Panc1 (cell line): ENCODE data around the gene PANX2. TPM values are rescaled to one million over a fixed set of nuclear protein-coding genes. Genes with fewer than 3 reads are reported as not detected.

Source experiments
- ATAC-seq: fragments of 200-7000 bp; cut with Tn5 transposase; 2 replicates; pipeline ENCODE4 v1.9.1; 2020; ENCODE audit warnings: mild to moderate bottlenecking, moderate library complexity
- BruUV-seq: library from RNA; stranded (reverse); fragments of 400-500 nt; replicated peaks from 2 replicates; lab custom pipeline; 2021; lab: Mats Ljungman, UMichigan
- CTCF ChIA-PET: fragments of 300-600 bp; sonication (Branson Sonifier 250); formaldehyde crosslinking; loops from one replicate; lab custom pipeline; 2022; ENCODE audit warnings: antibody characterized with exemption; lab: Charles Lee
- POLR2A ChIA-PET: fragments of 300-600 bp; sonication (Branson Sonifier 250); formaldehyde crosslinking; loops from one replicate; lab custom pipeline; 2022; ENCODE audit warnings: antibody characterized with exemption; lab: Charles Lee
- DNase-seq: peaks from one replicate; pipeline ENCODE4 v3.0.0-alpha.2; 2010; ENCODE audit warnings: low read depth, low spot score
- H3K27ac ChIP-seq: 2 replicates; pipeline ENCODE4 v1.5.1; 2011; ENCODE audit warnings: mild to moderate bottlenecking, low read length, inconsistent platforms
- H3K27me3 ChIP-seq: fragments of 200-500 bp; sonication (Bioruptor generic); 2 replicates; pipeline ENCODE4 v1.6.0; 2014; ENCODE audit warnings: low read length, inconsistent platforms; ENCODE audit not compliant: control insufficient read depth, insufficient read depth
- H3K36me3 ChIP-seq: fragments of 200-500 bp; sonication (Bioruptor generic); 2 replicates; pipeline ENCODE4 v1.5.1; 2014; ENCODE audit warnings: inconsistent platforms, mild to moderate bottlenecking, low read length, moderate library complexity; ENCODE audit not compliant: control insufficient read depth, insufficient read depth
- H3K4me1 ChIP-seq: 2 replicates; pipeline ENCODE4 v1.5.1; 2011; ENCODE audit warnings: inconsistent platforms, mild to moderate bottlenecking, low read length, moderate library complexity; ENCODE audit not compliant: control insufficient read depth, insufficient read depth
- H3K4me3 ChIP-seq, 2 experiments: 2 replicates each; pipeline ENCODE4 v1.5.1; 2011 to 2012; ENCODE audit warnings: low read depth in 2 of 2, low read length in 2 of 2, mild to moderate bottlenecking in 2 of 2, inconsistent platforms in 1 of 2, moderate library complexity in 1 of 2
- H3K9me3 ChIP-seq: fragments of 200-500 bp; sonication (Bioruptor generic); 2 replicates; pipeline ENCODE4 v1.5.1; 2014; ENCODE audit warnings: low read depth, mild to moderate bottlenecking, inconsistent platforms, low read length, moderate library complexity; ENCODE audit not compliant: control insufficient read depth, insufficient read depth
- CTCF ChIP-seq: fragments of 450-650 bp; IDR thresholded peaks from 2 replicates; pipeline ENCODE4 v1.5.1; 2017; ENCODE audit warnings: mild to moderate bottlenecking
- POLR2AphosphoS5 ChIP-seq: IDR thresholded peaks from 2 replicates; pipeline ENCODE4 v1.6.1; 2012; ENCODE audit warnings: mild to moderate bottlenecking, low read depth, low read length, moderate library complexity
- REST ChIP-seq, 2 experiments: IDR thresholded peaks; 2 replicates each; pipeline ENCODE4 v1.6.1; 2011 to 2012; ENCODE audit warnings: low read depth in 2 of 2, control low read depth in 1 of 2, low read length in 1 of 2, mild to moderate bottlenecking in 1 of 2, moderate library complexity in 1 of 2; ENCODE audit not compliant: insufficient read depth in 1 of 2
- SIN3A ChIP-seq: IDR thresholded peaks from 2 replicates; pipeline ENCODE4 v1.6.1; 2012; ENCODE audit warnings: low read depth, mild to moderate bottlenecking, low read length, moderate library complexity, borderline replicate concordance; ENCODE audit not compliant: insufficient read depth
- TCF7L2 ChIP-seq: IDR thresholded peaks from 2 replicates; pipeline ENCODE4 v1.6.1; 2011; ENCODE audit warnings: mild to moderate bottlenecking, low read depth, low read length, inconsistent platforms
- in situ Hi-C: cut with HindIII; loops from 2 replicates; pipeline ENCODE4 v1.10.0; 2016; ENCODE audit warnings: low sequenced_read_pairs, low pct_unique_long_range_greater_than_20kb
- intact Hi-C: fragments of 100-400 bp; cut with micrococcal nuclease; formaldehyde crosslinking; loops from one replicate; pipeline ENCODE4 v1.10.0; 2022; ENCODE audit not compliant: unreplicated experiment
- total RNA-seq: library from RNA; stranded (reverse); gene quantifications from one replicate; pipeline ENCODE4 v1.2.1, GENCODE V29; 2021; ENCODE audit not compliant: unreplicated experiment

The PANX2 gene
- total RNA-seq, 1 experiment from 2014 or later: 0.77 TPM

DNA sequence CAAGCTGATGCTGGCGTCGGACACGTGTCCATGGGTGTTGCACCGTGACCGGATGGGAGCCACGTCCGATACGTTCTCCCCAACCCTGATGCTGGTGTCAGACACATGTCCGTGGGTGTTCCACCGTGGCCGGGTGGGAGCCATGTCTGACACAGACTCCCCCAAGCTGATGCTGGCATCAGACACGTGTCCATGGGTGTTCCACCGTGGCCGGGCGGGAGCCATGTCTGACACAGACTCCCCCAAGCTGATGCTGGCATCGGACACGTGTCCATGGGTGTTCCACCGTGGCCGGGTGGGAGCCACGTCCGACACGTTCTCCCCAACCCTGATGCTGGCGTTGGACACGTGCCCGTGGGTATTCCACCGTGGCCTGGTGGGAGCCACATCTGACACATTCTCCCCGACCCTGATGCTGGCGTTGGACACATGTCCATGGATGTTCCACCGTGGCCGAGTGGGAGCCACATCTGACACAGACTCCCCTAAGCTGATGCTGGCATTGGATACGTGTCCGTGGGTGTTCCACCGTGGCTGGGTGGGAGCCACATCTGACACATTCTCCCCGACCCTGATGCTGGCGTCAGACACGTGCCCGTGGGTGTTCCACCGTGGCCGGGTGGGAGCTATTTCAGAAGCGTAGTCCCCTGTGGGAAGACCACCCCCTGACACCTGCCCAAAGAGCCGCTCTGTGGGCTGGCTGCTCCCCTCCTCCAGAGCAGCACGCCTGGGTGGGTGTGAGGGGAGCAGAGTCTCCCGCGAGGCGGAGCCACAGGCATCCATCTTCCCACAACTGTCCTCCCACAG is 50.3 kb downstream of the PANX2 start:
- Histone ChIP-seq H3K36me3 (0 out of 2 replicates have a peak, but pooled peaks cover 2% of the 10 kb centered on the region), H3K9me3 (no peaks in the 10 kb centered on the region), H3K4me3 (no peak overlapping the region), H3K27me3 (no peaks in the 10 kb centered on the region), H3K27ac (no peak overlapping the region), H3K4me1 (no peaks in the 10 kb centered on the region)
- intact Hi-C loops (no loop called here), in situ Hi-C loops (no loop called here)
- ChIA-PET POLR2A (no interaction called here), CTCF (no interaction called here)
- BruUV-seq: no TSS peak
- no peak for TF ChIP-seq REST (IDR thresholded peaks at IDR 0.05; ENCODE audit: insufficient read depth in 1 of 2, low read depth in 2 of 2, low read length in 1 of 2)
- no peak for TF ChIP-seq POLR2AphosphoS5
- TF ChIP-seq SIN3A: no peak
- TF ChIP-seq CTCF: no peak
- TF ChIP-seq TCF7L2: no peak
- ATAC-seq (no peak), DNase-seq (no peak)

- DNase-seq: no peak
- 0 out of 2 replicates have a peak, but pooled peaks cover 2% of the 10 kb centered on the region for H3K36me3 ChIP-seq
- no peak overlapping the region for H3K4me3 ChIP-seq
- no peak for ATAC-seq
- no TSS peak for BruUV-seq
- no peak for TF ChIP-seq TCF7L2
- no peak for TF ChIP-seq POLR2AphosphoS5
- no peak for TF ChIP-seq SIN3A
- no peak for TF ChIP-seq CTCF
- no peak for TF ChIP-seq REST (IDR thresholded peaks at IDR 0.05; ENCODE audit: insufficient read depth in 1 of 2, low read depth in 2 of 2, low read length in 1 of 2)
- no peak overlapping the region for H3K27ac ChIP-seq
- H3K4me1 ChIP-seq: no peaks in the 10 kb centered on the region
- no peaks in the 10 kb centered on the region for H3K9me3 ChIP-seq
- POLR2A ChIA-PET: no interaction called here
- CTCF ChIA-PET: interaction anchor here (0.6 kb wide), 1 partner anchor 75 kb away, joined by 3 read pairs; no protein-coding TSS in a partner anchor
- in situ Hi-C loops: no loop called here
- intact Hi-C loops: no loop called here
- no peaks in the 10 kb centered on the region for H3K27me3 ChIP-seq
Observed at GRCh38 chr22:50221410-50222300, 51.1 kb downstream of the PANX2 start.
